GM19438 (cell line): ENCODE measurements around the gene ATP10B.

Experiments
- ATAC-seq: cut with Tn5 transposase; IDR thresholded peaks from one replicate; pipeline ENCODE4 v1.9.1; 2021; ENCODE audit warnings: low read depth; ENCODE audit not compliant: unreplicated experiment

The ATP10B gene

DNA sequence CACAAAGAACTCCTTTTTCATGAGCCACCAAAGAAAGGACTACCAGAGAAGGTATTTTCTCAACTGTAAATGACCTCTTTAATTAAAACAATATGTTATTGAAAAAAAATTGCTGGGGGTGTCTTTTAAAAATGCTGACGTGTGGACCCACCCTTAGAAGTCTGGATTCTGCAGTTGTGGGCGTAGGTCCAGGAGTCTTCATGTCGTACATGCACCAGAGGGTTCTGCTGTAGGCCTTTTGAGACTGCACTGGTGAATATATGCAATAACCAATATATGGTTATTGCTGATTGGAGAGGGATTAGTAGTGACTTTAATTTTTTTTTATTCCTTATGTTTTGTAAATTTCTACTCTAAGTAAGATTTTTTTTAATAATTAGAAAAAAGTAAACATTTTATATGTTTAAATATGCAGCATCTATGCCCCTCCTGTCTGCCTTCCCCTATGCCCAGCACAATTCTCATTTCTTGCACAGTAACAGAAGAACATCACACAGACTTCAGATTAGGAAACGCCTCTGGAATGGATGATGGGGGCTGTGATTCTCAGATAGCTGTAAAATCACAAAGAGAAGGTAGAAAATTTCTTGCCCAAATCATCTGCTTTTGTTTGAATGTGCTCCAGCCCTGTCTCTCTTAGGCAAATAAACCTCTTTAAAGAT, 328.4 kb downstream of the ATP10B start:
- ATAC-seq = no peak

DNA sequence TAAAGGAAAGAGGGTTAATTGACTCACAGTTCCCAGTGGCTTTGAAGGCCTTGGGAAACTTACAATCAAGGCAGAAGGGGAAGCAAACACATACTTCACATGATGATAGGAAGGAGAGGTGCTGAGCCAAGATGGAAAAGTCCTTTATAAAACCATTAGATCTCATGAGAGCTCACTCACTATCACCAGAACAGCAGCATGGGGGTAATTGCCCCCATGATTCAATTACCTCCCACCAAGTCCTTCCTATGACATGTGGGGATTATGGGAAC, 330.7 kb downstream of the ATP10B start:
- no peak for ATAC-seq

DNA sequence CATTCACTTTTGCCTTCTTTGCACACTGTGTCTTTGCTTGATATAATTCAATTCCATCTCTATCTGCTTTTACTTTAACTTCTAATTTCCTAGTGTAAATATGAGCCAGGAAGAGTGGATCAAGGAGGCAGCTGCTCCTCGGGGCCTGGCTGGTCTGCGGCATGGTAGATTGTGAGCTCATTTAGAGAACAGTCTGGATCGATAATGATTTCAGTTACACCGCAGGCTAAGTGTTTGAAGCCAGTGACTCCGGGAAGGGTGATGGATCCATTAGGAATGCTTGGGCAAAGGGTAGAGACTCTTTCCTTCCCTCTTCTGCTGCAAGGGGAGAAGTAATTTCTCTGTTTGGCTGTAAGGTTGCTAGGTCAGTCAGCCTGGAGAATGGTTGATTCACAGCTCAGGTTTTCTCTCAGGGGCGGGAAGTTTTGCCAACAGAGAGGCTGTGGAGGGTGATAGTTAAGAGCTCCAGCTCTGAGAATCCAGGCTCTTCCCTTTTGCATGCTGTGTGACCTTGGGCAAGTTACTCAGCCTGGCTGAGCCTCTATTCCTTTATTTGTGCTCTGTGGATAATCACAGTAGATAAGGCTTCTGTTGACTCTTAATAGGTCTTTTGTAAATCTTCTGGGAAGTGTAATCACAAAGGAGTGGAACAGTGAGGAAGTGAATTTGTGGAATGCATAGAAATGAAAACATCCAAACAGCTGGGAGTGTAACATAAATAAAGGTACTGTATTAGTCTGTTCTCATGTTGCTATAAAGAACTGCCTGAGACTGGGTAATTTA, 331.2 kb downstream of the ATP10B start:
- ATAC-seq = no peak

DNA sequence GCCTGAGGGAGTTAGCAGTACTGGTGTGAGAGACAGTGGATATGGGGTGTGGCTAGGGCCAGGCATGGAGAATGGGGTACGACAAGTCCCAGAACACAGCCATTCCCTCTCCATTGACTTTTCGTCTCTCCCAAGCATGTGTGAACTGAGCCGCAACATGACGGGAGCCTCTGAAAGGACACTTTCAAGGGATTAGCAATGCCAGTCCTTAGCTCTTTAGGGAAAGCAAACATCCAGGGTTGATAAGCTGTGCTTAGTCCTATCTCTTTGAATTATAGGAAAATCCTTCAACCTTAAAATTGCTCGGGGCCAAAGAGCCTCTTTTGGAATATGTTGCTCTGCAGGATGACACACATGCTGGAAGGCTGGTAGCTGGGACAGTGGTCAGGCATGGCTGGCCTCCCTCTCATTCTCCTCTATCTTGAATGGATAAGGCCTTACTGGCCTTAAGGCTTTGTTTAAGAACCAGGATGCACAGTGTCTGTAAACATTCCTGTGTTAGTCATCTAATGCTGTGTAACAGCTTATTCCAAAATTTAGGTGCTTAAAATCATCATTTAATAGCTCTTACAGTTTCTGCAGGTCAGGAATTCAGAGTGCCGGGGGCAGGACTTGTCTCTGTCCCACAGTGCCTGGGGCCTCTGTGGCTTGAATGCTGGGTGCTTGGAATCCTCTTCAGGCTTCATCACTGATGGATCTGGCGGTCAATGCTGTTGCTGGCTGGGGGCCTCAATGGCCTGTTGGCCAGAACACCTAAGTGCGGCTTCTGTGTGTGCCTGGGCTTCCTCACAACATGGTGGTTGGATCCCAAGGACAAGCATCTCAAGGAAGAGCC, 335.1 kb downstream of the ATP10B start:
- no peak for ATAC-seq

DNA sequence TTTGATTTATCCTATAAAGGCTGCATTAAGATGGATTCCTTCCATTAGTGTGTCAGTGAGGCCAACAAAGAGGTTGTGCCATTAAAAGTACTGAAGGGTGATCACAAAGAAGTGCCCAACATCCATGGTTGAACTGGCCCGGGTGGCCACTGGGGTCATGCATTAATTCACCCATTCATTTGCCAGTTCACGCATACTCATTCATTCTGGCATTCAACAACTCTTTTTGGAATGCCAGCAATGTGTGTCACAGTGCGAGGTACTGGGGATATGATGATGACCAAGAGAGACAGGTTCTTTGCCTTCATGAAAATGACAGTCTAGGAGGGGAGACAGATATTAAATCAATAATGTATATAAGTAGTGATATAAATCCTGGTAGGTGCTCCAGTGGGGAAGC, 337.1 kb downstream of the ATP10B start:
- no peak for ATAC-seq

DNA sequence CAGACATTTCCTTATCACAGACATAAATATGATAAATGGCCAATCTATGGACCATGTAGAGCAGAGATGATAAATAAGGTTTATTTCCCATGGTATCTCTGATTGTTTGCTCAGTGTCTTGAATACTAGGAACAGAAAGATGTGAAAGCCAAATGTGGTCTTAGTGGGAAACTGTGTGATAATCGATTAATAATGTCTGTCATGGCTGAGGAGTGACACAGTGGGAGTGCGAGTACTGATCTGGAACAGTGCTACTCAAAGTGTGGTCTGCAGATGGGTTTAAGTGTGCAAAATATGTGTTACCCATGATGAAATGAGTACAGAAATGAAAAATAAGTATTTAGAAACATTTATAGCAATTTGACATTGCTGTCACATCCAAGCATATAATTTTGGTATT, 337.8 kb downstream of the ATP10B start:
- ATAC-seq = no peak

DNA sequence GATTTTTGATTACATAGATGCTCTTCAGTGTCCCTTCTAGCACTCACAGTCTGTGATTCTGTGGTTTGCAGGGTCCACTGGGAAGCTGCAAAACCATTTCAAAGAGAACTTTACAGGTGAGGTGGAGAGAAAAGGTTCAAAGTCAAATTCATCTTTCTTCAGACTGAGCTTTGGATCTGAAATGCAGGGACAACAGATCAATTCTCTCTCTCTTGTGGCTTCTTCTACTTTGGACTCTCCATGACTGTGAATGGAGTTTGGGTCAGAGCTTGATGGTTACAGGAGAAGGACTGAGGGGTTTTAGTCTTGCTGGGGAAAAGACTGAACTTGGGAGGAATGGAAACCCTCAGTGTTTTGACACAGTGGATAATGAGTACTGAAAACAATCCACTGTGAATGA, 338.5 kb downstream of the ATP10B start:
- no peak for ATAC-seq
